Mucosa of stomach (tissue), 1 donor: ENCODE measurements around the gene AP1G1.
A peak's percentile ranks its signal among the peaks of the same experiment; 100 is the strongest.

Source experiments
- H3K27me3 ChIP-seq: one replicate; pipeline ENCODE4 v1.7.0; 2013; ENCODE audit warnings: mild to moderate bottlenecking, low read length; ENCODE audit not compliant: control insufficient read depth, insufficient read depth
- H3K36me3 ChIP-seq: one replicate; pipeline ENCODE4 v1.7.0; 2013; ENCODE audit warnings: low read length; ENCODE audit not compliant: control insufficient read depth, insufficient read depth
- H3K4me1 ChIP-seq: one replicate; pipeline ENCODE4 v1.7.0; 2013; ENCODE audit warnings: mild to moderate bottlenecking, low read length; ENCODE audit not compliant: control insufficient read depth, insufficient read depth
- H3K4me3 ChIP-seq: one replicate; pipeline ENCODE4 v1.7.0; 2013; ENCODE audit warnings: low read length
- H3K9ac ChIP-seq: one replicate; pipeline ENCODE4 v1.7.0; 2013; ENCODE audit warnings: mild to moderate bottlenecking, low read length, moderate library complexity
- H3K9me3 ChIP-seq: one replicate; pipeline ENCODE4 v1.7.0; 2013; ENCODE audit warnings: mild to moderate bottlenecking, low read length, moderate library complexity; ENCODE audit not compliant: control insufficient read depth
- donor health status: Pancreatic carcinoma.

AP1G1 gene

GRCh38 chr16:71808593-71809459 is at the start of gene AP1G1:
Gene AP1G1 (minus strand): TSS chr16:71808834. CDS start chr16:71789479, 19,355 bp downstream.
- H3K36me3 ChIP-seq, result no peaks in the 10 kb centered on the region
- H3K9ac ChIP-seq, result peak within 1 kb of the TSS; percentile 98
- H3K4me3 ChIP-seq, result peak within 1 kb of the TSS; percentile 100
- no peaks in the 10 kb centered on the region for H3K4me1 ChIP-seq
- no peaks in the 10 kb centered on the region for H3K27me3 ChIP-seq
- no peaks in the 10 kb centered on the region for H3K9me3 ChIP-seq

DNA sequence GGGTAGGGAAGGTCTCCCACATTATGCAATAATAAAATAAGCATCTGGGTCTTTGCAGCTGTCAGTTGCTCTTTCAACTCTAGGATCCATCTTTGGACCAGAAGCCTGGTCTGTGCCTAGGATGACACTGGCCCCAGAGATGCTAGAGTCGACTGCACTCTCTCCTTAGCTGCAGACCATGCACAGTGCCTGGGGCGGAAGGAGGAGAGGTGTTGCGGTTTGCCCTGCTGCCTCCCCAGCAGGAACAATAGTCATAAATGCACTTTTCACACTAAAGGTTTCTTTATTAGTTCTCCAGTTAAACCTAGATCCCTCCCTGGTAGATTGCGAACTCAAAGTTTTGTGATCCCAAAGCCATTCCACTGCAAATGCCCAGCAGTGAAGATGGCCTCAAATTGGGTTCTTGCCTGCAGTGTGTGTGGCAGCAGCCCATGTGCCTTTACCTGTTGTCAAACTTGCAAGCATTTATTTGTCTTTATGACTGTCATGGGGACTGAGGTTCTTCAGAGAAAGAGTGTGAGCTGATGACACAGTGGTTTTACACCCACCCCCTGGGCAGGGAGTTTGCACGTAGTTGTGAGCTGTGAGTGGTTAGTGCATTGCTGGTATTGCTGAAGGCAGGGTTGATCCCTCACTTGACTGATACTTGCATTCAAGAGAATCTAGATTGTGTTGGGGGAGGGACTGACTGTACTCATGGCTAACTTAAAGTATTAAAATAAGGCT is 47.5 kb upstream of the AP1G1 start:
- H3K36me3 ChIP-seq, result peaks cover 8% of the 10 kb centered on the region

DNA sequence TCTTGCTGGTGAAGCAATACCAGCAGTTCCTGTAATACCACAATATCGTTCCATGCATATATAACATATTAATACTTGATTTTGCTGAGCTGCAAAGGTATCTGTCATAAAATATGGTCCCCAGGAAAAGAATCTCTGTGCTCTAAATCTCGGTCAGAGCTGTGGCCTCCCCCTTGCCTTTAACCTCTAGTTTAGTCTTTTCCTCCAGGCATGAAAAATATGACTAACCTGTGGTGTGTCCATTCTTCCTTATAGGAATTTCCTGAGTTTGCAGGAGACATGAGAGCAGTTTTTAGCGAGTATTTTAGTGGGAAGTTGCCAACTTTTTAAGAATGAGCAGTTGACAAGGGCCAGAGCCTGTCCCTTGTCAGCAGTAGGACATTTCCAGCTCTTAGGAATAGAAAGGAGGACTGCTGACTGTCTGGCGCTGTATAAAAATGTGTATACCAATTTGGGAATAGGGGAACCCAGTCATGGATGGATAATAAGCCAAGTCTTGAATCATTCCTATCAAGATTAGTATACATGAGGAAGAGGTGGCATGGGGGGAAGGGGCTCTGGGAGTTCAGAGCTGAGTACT is 45.8 kb upstream of the AP1G1 start:
- no peaks in the 10 kb centered on the region for H3K27me3 ChIP-seq
- H3K4me1 ChIP-seq, result no peaks in the 10 kb centered on the region
- peaks cover 8% of the 10 kb centered on the region for H3K36me3 ChIP-seq
- H3K9ac ChIP-seq, result no peak overlapping the region
- H3K4me3 ChIP-seq, result no peak overlapping the region
- H3K9me3 ChIP-seq, result no peaks in the 10 kb centered on the region

More for the DNA sequence above, 47.5 kb upstream of the AP1G1 start:
- Histone ChIP-seq H3K4me3 (no peak overlapping the region), H3K4me1 (no peaks in the 10 kb centered on the region), H3K9me3 (no peaks in the 10 kb centered on the region), H3K27me3 (no peaks in the 10 kb centered on the region), H3K9ac (no peak overlapping the region)

GRCh38 chr16:71853413-71853812 is 44.8 kb upstream of the AP1G1 start:
- Histone ChIP-seq H3K9ac (no peak overlapping the region), H3K4me3 (no peak overlapping the region), H3K27me3 (no peaks in the 10 kb centered on the region), H3K36me3 (peaks cover 8% of the 10 kb centered on the region), H3K4me1 (no peaks in the 10 kb centered on the region), H3K9me3 (no peaks in the 10 kb centered on the region)

- no peak overlapping the region for H3K4me3 ChIP-seq
- peaks cover 8% of the 10 kb centered on the region for H3K36me3 ChIP-seq
- no peaks in the 10 kb centered on the region for H3K27me3 ChIP-seq
- no peak overlapping the region for H3K9ac ChIP-seq
- no peaks in the 10 kb centered on the region for H3K9me3 ChIP-seq
- H3K4me1 ChIP-seq, result no peaks in the 10 kb centered on the region
Observed at GRCh38 chr16:71852561-71852960, 43.9 kb upstream of the AP1G1 start.

GRCh38 chr16:71852158-71852557 is 43.5 kb upstream of the AP1G1 start:
- Histone ChIP-seq H3K9ac (no peak overlapping the region), H3K27me3 (no peaks in the 10 kb centered on the region), H3K4me1 (peaks cover 1% of the 10 kb centered on the region), H3K36me3 (peaks cover 8% of the 10 kb centered on the region), H3K9me3 (no peaks in the 10 kb centered on the region), H3K4me3 (no peak overlapping the region)

- Histone ChIP-seq H3K27me3 (no peaks in the 10 kb centered on the region), H3K36me3 (peaks cover 8% of the 10 kb centered on the region), H3K9me3 (no peaks in the 10 kb centered on the region), H3K4me1 (peaks cover 5% of the 10 kb centered on the region), H3K4me3 (no peak overlapping the region), H3K9ac (no peak overlapping the region)
Observed at GRCh38 chr16:71851746-71852145, 43.1 kb upstream of the AP1G1 start.

GRCh38 chr16:71848622-71849021 is 40.0 kb upstream of the AP1G1 start:
- Histone ChIP-seq H3K9ac (no peak overlapping the region), H3K4me3 (no peak overlapping the region), H3K4me1 (peaks cover 13% of the 10 kb centered on the region), H3K9me3 (no peaks in the 10 kb centered on the region), H3K27me3 (no peaks in the 10 kb centered on the region), H3K36me3 (peaks cover 8% of the 10 kb centered on the region)

DNA sequence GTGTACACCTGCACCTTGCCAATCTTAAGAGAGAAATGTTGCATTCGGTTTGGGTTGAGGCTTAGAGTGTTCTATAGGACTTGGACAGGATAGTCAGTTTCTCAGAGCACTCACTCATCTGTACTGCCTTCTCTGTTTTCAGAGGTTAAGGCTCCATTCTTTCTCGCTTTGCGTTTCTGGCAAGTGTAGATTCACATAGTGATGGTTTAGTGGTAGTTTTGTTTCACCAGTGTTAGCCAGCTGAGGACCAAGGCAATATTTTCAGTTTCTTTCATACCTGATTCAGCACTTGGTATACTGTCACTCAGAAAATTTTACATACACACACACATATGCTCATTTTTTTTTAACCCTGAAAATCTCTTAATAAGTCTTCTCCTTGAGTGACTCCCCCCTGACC is 38.5 kb upstream of the AP1G1 start:
- H3K36me3 ChIP-seq, result peaks cover 8% of the 10 kb centered on the region
- H3K27me3 ChIP-seq, result no peaks in the 10 kb centered on the region
- H3K4me1 ChIP-seq, result peaks cover 13% of the 10 kb centered on the region
- no peaks in the 10 kb centered on the region for H3K9me3 ChIP-seq
- peak overlapping the region; percentile 98 for H3K4me3 ChIP-seq
- H3K9ac ChIP-seq, result peak overlapping the region; percentile 95

DNA sequence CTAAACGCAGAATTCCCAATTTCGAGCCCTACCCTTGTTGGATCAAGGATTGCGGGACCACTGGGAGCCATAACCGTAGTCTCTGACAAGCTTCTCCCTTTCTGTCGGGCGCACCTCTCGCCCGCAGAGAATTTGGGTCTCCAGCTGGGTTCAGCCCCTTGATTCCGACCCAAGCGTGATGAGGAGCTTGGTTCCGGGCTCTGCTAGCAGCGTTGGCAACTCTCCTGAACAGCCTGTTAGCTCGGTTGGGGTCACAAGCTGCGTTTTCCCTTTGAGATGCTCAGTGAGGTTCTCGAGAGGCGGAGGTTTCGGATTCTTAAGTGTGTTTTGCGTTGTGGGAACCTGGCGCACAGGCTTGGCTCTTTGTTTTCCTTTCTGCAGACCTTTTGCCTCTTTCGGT is 37.8 kb upstream of the AP1G1 start:
- Histone ChIP-seq H3K4me1 (peaks cover 13% of the 10 kb centered on the region), H3K9me3 (no peaks in the 10 kb centered on the region), H3K9ac (peak overlapping the region; percentile 95), H3K27me3 (no peaks in the 10 kb centered on the region), H3K4me3 (peak overlapping the region; percentile 98), H3K36me3 (peaks cover 4% of the 10 kb centered on the region)

- H3K4me3 ChIP-seq, result peak within 1 kb of the TSS; percentile 98
- no peaks in the 10 kb centered on the region for H3K9me3 ChIP-seq
- no peaks in the 10 kb centered on the region for H3K27me3 ChIP-seq
- peak within 1 kb of the TSS; percentile 95 for H3K9ac ChIP-seq
- peaks cover 13% of the 10 kb centered on the region for H3K4me1 ChIP-seq
- no peaks in the 10 kb centered on the region for H3K36me3 ChIP-seq
Observed at GRCh38 chr16:71845639-71846430, 37.2 kb upstream of the AP1G1 start, which contains the start of gene ATXN1L. Gene ATXN1L (plus strand): TSS chr16:71845976. CDS start chr16:71849741, 3,765 bp downstream.
